GM12875 (cell line): ENCODE results near the gene ZBTB16.

Source experiments
- H3K4me3 ChIP-seq: one replicate; pipeline ENCODE4 v1.5.1; 2011; ENCODE audit warnings: low read depth, low read length, control low read depth
- TF ChIP-seq, protein P1 (sequence below): IDR thresholded peaks from 2 replicates; pipeline ENCODE4 v1.5.1; 2011; ENCODE audit warnings: low read depth, mild to moderate bottlenecking, control low read depth, inconsistent platforms, low read length, moderate library complexity, borderline replicate concordance; ENCODE audit not compliant: insufficient read depth

ZBTB16 gene

DNA sequence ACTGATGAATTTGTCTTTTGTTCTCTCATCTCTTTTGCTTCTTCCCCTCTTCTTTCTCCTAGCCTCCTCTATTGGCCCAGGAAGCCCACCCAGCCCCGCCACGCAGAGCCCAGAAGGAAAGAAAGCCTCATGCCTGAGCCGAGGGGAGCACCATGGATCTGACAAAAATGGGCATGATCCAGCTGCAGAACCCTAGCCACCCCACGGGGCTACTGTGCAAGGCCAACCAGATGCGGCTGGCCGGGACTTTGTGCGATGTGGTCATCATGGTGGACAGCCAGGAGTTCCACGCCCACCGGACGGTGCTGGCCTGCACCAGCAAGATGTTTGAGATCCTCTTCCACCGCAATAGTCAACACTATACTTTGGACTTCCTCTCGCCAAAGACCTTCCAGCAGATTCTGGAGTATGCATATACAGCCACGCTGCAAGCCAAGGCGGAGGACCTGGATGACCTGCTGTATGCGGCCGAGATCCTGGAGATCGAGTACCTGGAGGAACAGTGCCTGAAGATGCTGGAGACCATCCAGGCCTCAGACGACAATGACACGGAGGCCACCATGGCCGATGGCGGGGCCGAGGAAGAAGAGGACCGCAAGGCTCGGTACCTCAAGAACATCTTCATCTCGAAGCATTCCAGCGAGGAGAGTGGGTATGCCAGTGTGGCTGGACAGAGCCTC lies 3.8 kb downstream of the ZBTB16 start:
- TF ChIP-seq, protein P1, sequence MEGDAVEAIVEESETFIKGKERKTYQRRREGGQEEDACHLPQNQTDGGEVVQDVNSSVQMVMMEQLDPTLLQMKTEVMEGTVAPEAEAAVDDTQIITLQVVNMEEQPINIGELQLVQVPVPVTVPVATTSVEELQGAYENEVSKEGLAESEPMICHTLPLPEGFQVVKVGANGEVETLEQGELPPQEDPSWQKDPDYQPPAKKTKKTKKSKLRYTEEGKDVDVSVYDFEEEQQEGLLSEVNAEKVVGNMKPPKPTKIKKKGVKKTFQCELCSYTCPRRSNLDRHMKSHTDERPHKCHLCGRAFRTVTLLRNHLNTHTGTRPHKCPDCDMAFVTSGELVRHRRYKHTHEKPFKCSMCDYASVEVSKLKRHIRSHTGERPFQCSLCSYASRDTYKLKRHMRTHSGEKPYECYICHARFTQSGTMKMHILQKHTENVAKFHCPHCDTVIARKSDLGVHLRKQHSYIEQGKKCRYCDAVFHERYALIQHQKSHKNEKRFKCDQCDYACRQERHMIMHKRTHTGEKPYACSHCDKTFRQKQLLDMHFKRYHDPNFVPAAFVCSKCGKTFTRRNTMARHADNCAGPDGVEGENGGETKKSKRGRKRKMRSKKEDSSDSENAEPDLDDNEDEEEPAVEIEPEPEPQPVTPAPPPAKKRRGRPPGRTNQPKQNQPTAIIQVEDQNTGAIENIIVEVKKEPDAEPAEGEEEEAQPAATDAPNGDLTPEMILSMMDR: no peak
- no peak overlapping the region for H3K4me3 ChIP-seq

DNA sequence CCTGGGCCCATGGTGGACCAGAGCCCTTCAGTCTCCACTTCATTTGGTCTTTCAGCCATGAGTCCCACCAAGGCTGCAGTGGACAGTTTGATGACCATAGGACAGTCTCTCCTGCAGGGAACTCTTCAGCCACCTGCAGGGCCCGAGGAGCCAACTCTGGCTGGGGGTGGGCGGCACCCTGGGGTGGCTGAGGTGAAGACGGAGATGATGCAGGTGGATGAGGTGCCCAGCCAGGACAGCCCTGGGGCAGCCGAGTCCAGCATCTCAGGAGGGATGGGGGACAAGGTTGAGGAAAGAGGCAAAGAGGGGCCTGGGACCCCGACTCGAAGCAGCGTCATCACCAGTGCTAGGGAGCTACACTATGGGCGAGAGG lies 4.3 kb downstream of the ZBTB16 start:
- H3K4me3 ChIP-seq: no peak overlapping the region

DNA sequence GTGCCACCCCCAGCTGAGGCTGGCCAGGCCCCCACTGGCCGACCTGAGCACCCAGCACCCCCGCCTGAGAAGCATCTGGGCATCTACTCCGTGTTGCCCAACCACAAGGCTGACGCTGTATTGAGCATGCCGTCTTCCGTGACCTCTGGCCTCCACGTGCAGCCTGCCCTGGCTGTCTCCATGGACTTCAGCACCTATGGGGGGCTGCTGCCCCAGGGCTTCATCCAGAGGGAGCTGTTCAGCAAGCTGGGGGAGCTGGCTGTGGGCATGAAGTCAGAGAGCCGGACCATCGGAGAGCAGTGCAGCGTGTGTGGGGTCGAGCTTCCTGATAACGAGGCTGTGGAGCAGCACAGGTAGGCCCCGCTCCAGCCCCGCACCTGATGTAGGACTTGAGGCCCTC lies 4.7 kb downstream of the ZBTB16 start:
- TF ChIP-seq, protein P1: no peak
- no peak overlapping the region for H3K4me3 ChIP-seq

More for the DNA sequence above, 4.3 kb downstream of the ZBTB16 start:
- TF ChIP-seq, protein P1: no peak

DNA sequence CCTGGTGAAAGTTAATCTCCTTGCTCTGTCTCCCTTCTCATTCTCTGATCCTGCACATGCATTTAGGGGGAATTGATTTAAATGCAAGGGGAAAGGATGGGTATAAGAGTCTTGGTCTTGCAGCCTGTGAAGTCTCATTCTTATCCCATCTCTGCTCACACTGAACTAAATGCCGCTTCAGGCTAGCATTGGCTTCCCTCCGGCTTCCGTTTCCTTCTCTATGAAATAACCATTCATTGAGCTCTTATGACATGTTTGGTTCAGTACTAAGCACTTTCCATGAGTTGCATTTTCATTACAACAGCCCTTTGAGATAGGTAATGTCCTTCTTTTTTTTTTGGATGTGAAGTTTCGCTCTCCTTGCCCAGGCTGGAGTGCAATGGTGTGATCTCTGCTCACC lies 5.6 kb downstream of the ZBTB16 start:
- H3K4me3 ChIP-seq: no peak overlapping the region
- TF ChIP-seq, protein P1: no peak

DNA sequence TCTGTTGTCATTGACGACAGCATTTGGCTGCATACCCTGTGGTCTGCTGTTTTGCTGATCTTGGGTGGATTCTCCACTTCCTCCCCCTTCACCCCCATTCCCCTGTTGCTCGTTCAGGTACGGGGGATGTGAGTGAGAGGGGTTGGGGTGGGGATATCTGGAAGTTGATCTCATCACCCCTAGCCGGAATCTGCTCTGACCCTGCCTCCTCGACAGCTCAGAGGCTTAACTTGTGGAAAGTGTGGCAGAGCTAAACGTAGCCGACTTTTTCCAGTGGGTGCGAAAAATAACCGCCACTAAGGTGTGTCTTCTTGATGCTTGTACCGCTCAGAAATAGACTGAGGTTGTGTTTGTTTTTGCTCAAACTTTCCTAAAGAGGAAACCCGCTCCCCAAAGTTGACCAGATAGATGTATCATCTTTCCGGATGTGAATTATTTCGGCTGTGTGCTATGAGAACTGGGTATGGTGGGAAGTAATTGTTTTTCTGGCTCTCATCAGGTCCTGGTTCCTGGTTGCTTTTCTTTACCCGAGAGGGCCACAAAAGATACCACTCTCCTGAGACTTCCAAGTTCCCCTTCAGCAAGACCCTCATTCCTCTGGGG lies 6.6 kb downstream of the ZBTB16 start:
- TF ChIP-seq, protein P1: no peak
- no peak overlapping the region for H3K4me3 ChIP-seq

DNA sequence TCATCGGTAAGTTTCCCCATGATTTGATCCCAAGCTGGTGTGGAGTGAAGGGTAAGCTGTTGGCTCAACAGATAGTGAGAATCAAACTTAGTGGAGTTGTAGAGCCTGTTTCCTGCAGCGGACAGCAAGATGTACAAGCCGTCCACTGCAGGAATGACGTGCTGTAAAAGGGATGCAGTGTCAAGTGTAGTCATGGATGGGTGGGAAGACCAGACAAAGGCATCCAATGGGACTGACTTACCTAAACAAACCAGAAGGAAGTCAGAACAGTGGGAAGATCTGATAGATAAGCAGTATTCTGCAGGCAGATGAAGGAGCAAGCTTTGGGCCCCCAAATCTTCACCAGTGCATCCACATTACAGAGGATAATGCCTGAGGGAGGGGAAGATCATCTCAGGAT lies 8.8 kb downstream of the ZBTB16 start:
- TF ChIP-seq, protein P1: no peak

More for the DNA sequence above, 8.8 kb downstream of the ZBTB16 start:
- H3K4me3 ChIP-seq: no peak overlapping the region
